HG03095 (cell line): ENCODE data around the gene SKIC8.

Source experiments
- ATAC-seq: cut with Tn5 transposase; IDR thresholded peaks from one replicate; pipeline ENCODE4 v1.9.1; 2021; ENCODE audit warnings: moderate library complexity; ENCODE audit not compliant: unreplicated experiment

SKIC8 gene

GRCh38 chr15:78322243-78322642 is 22.8 kb upstream of the SKIC8 start:
- no peak for ATAC-seq

DNA sequence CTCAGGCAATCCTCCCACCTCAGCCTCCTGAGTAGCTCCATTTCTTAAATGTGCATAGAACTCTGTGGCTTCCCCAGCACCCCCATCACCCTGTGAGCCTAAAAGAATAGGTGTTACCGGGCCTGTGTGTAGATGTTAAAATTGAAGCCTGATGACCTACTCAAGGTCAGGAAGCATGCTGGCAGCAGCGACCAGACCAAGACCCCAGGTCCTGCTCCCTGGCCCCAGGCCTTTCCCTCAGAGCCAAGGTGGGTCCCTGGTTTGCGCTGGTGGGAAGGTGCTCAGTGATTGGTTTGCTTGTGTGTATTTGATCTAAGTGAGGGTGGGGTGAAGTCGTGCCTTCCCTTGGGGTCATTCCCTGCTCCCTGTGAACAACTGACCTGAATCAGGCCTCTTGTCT is 22.4 kb upstream of the SKIC8 start:
- ATAC-seq = no peak

GRCh38 chr15:78321041-78321570 is 21.7 kb upstream of the SKIC8 start:
- ATAC-seq = no peak

- ATAC-seq = no peak
Observed at GRCh38 chr15:78320183-78320582, 20.8 kb upstream of the SKIC8 start.

- no peak for ATAC-seq
Observed at GRCh38 chr15:78319588-78319987, 20.2 kb upstream of the SKIC8 start.

- ATAC-seq = no peak
Observed at GRCh38 chr15:78317145-78317836, 17.9 kb upstream of the SKIC8 start.

GRCh38 chr15:78316283-78317083 is 17.1 kb upstream of the SKIC8 start:
- peak; percentile 78 for ATAC-seq

DNA sequence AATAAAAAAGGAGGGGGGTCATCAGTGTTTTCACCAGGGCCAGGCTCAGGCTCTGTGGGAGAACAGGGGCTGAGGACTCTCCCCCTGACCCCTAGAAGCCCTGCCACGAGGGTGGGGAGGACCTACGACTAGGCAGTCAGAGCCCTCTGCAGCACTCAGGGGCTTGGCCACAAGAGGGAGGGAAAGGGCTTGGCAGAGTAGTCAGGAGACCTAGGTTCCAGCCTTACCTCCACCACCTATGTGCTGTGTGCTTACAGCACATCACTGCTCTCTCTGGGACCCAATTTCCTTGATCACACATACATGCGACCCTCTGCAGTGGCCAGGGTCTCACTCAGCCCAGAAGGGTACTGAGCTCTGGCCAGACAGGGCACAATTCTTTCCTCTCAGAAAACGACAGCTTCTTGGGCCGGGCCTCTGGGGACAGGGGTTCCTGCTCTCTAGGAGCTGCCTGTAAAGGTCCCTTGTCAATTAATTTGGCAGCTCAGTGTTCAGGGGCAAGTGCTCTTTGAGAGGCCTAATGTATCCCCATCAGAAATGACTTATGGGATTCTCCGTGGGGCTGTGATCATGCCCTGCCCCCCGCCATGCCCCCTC is 16.4 kb upstream of the SKIC8 start:
- no peak for ATAC-seq

- no peak for ATAC-seq
Observed at GRCh38 chr15:78314181-78314581, 14.8 kb upstream of the SKIC8 start.

DNA sequence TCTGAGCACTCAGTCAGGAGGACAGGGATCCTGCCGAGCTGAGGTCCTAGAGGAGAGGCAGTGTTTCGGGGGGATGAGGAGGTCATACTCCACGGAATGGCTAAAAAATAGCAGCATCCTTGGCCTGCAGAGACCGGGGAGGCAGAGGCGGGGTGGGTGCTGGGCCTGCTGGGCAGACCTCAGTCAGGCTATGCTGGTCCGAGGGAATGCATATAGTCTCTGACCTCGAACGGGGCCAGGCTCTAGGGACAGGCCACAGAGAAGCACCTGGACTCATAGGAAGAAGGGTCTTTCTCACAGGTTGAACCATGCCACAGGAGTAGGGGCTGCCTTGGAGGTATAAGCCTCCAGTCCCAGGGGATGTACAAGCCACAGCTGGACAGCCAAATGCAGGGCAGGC is 14.0 kb upstream of the SKIC8 start:
- ATAC-seq = no peak

DNA sequence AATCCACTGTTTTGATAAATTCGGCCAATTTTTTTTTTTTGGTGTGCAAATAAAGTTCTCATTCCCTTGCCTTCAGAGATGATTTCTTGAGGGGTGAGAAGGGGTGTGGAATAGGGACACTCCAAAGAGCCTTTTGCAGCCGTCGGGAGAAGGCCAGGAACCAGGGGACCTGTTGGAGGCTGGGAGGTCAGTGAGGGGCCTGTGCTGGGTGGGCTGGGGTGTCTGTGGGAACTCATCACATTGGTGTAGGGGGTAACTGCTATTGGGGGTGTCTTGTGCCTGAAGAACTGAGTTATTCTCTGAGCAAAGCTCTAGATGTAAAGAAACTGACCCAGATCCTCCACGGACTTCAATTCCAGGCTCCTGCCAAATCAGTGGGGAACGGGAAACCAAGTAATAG is 13.5 kb upstream of the SKIC8 start:
- no peak for ATAC-seq

DNA sequence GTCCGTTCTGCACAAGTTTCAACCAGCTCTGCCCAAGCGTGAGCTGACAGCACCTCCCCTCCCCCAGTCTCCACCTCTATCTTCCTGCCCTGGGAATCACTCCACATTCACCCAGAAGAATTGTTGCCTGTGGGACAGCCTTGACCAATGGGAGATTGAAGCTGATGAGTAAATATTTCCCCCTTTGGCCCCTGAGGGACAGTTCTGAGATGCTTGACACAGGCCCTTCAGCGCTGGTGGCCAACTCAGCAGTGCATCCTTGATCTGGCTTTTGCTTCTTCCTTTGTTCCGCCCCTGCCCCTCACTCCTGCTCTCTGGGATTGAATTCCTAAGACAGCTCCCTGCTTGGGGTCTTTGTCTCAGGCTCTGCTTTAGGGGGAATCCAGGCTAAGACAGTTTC is 13.1 kb upstream of the SKIC8 start:
- no peak for ATAC-seq

- no peak for ATAC-seq
Observed at GRCh38 chr15:78311292-78311691, 11.9 kb upstream of the SKIC8 start.

- ATAC-seq = no peak
Observed at GRCh38 chr15:78308422-78309032, 9.1 kb upstream of the SKIC8 start.

DNA sequence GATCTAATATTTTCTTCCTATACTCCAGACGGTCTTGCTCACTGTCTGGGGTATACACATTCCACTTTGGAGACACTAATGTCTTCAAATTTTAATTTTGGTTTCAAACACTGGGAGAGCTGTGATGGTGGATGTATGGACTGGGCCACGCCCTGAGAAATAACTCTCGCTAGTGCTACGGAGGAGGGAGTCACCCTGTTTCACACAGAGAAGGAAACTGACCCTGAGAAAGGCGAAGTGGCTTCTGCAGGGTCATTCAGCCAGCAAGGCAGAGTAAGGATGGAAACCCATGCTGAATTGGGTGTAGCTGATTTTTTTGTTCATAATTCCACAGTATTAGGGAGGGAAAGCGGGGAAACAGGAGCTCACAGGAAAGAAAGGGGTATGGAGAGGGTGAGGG is 8.6 kb upstream of the SKIC8 start:
- ATAC-seq = no peak

DNA sequence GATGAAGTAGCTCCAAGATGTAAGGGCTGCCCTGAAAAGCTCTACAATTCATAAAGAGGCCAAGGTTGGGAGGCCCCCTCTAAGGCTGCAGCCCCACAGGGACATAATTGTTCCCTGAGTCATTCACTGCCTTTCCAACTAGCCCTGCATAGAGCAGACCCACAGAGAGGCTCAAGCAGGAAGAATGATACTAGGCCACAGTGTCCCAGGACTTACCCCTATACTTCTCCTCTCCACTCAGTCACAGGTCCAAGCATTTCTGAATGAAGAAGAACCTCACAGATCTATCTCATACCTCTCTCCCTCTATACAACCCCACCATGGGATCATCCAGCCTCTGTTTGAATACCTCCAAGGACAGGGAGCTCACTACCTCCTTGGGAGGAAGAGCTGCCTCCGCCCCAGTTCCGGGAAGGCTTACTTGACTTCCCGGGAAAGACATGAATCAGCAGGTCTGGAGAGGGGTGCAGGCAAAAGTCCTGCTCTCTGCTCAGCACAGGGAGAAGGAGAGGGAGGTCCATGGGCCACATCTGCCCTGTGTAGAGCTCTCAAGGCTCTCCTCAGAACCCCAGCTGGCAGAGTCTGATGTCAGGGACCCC is 6.9 kb upstream of the SKIC8 start:
- ATAC-seq = no peak

- ATAC-seq = no peak
Observed at GRCh38 chr15:78304216-78305066, 5.0 kb upstream of the SKIC8 start.

DNA sequence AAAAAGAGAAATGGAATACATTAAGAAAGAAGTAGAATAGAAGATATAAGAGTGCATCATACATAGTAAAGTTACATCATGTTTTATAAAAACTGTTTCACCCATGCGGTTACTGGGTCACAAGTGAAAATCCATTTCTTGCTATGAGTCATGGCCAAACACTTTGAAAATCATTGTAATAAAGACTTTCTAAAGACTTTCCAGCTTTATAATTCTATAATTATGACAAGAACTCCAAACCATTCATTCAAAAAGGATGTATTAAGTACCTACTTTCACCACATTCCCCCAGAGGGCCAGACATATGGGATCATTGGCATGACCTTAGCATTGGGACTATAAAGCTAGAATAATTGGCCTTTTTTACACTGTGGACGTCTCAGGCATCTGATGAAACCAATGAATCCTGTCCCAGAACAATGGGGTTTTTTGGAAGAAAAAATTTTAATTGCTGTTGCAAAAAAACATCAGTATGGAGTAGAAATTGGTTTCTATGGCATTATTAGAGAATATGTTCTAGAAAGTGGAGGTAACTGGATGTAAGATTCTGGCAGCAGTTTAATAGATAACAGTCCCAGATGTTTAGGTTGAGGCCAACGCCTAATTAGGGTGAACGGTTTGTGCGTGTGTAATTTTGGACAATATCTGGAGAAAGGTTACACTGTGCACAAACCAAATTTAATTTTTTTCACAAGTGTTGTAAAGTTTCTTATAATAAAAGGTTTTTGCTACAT is 3.3 kb upstream of the SKIC8 start:
- no peak for ATAC-seq

DNA sequence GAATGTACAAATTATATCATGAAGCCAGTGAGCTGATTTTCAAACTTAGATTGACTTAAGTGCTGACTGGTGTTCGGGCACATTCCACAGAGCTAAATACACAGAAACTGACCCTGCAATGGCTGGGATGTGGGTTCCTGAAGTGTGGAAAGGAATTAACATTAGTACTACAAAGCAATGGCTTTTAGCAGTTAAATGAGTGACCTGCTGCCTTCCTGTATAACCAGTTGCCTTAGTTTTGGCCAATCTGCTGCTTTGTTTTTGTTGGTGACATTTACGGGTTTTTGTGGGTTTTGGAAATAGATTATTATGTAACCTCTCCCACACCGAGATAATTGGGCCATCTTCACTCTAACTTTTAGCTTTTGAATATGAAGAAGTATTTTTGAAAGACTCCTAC is 2.4 kb upstream of the SKIC8 start:
- no peak for ATAC-seq

GRCh38 chr15:78301326-78301725 is 1.9 kb upstream of the SKIC8 start:
- ATAC-seq = no peak
